Endothelial cell of hepatic sinusoid (primary cell): Measurements from ENCODE around the gene PRDM15.

ENCODE experiments used
- in situ Hi-C: cut with HindIII; loops from 2 replicates; pipeline ENCODE4 v1.10.0; 2017; ENCODE audit warnings: low sequenced_read_pairs

PRDM15 gene

DNA sequence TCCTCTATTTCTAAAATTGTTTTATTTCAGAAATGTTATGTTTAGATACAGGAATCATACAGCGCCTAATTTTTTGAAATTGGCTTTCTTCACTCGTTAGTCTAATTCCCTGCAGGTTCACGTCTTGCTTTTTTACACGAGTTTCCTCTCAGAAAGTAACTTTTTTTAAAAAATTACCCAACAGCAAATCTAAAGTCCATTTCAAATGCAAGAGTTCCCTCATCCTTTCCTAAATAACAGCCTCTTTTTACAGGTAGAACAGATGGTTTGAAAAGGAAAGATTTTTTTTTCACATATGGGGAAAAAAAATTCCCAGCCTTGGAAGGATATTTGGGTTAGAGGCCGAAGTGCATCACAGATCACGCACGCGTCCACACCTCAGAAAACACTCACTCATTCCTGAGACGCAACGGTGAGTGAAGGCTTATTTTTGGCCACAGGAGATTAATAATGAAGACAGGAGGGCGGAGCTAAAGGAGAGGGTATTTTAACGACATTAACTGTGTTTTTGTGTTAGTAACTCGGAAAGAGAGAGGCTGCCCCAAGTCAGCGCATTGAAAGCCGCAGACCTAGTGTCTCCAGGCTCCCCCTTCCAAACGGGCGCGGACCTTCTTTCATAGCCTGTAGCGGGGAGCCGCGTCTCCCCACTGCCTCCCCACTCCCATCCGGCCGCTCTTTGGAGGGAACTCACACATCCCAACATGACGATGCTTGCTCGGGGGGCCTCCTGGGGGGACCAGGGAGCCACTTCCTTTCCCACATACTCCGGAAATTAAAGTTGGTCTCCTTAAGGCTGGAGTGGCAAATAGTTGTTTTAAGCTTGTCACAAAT, 111.3 kb downstream of the PRDM15 start:
- in situ Hi-C loops = loop anchor here (5.0 to 10.0 kb wide), 2 partner anchors 91 to 153 kb away; no protein-coding TSS in a partner anchor

DNA sequence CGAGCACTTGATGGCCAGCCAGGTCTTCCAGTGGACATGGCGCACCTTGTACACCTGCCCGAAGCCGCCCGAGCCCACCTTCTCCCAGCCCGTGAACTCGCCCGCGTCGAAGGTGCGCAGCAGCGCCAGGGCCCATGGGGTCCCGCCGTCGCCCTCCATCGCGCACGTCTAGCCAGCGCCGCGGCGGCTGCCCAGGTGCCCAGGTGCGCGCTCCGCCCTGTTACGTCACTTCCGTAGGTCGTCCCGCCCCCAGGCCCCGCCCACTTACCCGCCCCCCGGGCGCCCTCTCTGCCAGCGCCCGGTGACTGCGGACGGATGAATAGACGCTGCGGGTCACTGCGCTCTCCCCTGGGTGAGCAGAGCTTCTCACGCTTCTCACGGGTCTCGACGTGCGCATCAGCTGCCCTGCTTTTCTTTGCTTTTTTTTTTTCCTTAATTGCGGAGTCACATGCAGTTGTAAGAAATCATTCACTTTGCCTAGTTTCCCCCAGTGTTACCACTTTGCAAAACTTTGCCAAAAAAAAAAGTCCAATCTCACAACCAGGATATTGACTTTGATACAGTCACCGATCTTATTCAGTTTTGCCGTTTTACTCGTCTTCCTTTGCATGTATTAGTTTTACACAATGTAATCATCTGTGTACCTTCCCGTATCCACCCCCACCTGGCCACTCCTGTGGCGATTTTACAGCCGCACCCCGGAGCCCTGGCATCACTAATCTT, 112.1 kb downstream of the PRDM15 start, which contains the start of gene RIPK4:
Gene RIPK4, minus strand, starts transcription at position 170 of the 723 bp plus-strand sequence. Its CDS starts 11 bp downstream, at position 159.
- in situ Hi-C loops = loop anchor here (5.0 to 10.0 kb wide), 2 partner anchors 90 to 152 kb away; no protein-coding TSS in a partner anchor

DNA sequence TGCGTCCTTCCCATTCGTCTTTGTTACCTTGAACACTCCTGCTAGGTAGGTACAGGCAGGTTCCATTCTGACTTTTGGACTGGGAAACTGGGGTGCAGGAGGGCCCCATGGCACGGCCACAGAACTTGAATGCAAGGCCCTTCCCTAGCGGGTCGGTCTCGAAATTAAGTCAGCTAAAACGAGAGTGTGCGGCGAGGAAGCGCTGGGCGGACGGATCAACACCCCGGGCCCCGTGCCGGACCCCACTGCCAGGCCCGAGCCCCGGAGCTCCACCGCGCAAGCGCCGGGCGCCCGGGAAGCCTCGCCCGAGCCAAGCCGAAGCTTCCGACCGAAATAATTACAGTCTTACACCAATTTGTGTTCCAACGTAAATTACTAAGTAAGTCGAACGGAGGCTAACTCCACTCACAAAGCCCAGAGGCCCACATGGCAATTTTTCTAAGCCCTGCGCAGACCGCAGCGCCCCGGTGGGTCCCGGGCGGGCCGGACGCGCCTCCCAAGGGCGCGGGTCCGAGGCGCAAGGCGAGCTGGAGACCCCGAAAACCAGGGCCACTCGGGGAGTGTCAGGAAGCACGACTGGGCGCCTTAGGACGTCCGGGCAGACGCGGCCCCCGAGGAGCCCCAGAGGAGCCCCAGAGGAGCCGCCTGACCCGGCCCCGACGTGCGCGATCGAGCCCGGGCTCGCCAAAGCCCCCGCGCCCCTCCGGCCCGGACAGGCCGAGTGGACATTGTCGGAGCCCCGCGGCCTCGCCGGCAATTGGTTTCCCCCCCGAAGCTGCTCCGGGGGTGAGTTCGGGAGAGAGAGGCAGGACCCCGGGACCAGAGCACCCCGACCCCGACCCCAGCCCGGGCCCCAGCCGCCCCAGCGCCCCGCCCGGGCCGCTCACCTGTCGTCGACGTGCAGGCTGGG, 112.9 kb downstream of the PRDM15 start:
- in situ Hi-C loops = loop anchor here (5.0 to 10.0 kb wide), 2 partner anchors 89 to 151 kb away; no protein-coding TSS in a partner anchor

DNA sequence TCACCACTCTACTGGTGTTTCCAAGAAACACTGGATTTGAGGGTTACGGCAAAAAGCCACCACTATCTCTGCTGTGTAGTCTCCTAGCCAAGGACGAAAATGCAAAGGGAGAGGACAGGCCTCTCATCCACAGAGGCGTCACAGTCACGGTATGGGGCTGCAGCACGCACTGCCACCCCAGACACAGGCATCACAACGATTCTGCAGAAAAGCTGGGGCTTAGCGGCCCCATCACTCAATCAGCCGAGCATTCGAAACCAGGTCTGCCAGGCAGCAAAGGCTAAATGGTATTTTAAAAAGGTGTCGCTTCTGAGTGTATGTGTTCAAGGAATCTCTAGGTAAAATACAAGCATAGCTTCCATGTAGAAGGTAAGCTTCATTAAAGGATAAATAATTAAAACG, 113.7 kb downstream of the PRDM15 start:
- in situ Hi-C loops = loop anchor here (5.0 to 10.0 kb wide), 2 partner anchors 88 to 151 kb away; no protein-coding TSS in a partner anchor

DNA sequence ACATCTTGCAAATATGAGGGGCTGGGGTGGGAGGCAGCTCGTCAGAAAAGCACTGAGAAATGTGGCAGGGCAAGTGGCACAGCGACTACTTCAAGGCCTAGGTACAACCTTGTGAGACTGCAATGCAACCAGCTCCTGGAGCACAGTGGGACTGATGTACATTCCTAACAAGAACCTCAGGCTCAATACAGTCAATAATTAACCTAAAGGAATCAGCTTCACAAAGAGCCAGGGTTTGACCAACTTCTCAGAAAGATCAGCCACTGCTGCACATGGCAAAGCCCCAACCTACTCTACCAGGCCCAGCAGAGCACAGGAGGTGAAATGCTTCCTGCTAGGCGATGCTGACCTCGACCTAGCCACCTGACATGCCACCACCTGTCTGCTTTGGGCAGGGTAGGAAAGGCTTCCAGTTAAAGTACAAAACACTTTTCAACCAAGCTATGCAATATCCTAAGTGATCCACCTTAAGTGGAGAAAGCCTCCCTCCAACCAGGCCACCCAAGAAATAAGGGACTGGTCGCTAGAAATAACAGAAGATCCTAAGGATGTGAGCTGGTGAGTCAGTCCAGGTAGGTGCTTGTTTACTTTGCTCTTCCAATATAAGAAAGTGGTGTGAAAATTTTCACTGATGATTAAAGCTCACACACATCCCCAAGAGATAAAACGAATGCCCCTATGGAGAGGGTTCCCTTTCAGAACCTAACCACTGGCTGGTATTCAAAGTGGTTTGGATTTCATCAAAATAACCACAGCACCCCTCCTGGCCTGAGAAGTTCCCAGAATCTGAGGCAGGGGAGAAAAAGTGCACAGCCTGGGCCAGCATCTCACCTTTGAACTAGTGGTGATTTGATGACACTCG, 114.4 kb downstream of the PRDM15 start:
- in situ Hi-C loops = loop anchor here (5.0 to 10.0 kb wide), 2 partner anchors 87 to 150 kb away; no protein-coding TSS in a partner anchor

GRCh38 chr21:41763996-41764395, 115.1 kb downstream of the PRDM15 start:
- in situ Hi-C loops = loop anchor here (10.0 kb wide), 1 partner anchor 149 kb away; no protein-coding TSS in a partner anchor

DNA sequence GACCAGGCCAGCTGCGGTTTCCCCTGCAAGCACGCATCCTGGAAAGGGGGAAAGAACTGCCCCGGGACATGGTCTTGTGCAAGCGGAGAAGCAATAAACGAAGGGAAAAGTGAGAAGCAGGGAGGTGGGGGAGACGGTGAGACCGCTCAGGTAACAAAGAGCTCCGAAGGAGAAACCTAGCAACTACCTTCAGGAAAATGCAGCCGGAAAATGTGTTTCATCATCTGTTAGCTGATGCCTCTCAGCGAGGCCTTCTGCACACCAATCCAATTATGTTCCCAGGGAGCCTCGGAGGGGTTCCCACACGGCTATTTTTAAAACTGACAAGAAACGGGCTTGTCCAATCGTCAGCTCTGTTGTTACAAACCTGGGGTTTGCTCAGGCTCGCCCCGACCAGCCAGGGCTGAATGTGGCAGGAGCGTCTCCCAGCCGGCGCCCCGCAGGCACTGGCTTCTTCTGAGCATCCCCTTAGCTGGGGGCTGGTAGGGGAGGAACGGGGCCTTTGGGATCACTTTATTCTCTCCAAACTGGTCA, 115.7 kb downstream of the PRDM15 start:
- in situ Hi-C loops = loop anchor here (10.0 kb wide), 1 partner anchor 149 kb away; no protein-coding TSS in a partner anchor

- in situ Hi-C loops = loop anchor here (10.0 kb wide), 1 partner anchor 148 kb away; no protein-coding TSS in a partner anchor
Measured at GRCh38 chr21:41762753-41763152, 116.4 kb downstream of the PRDM15 start.

- in situ Hi-C loops = loop anchor here (10.0 kb wide), 1 partner anchor 147 kb away; no protein-coding TSS in a partner anchor
Measured at GRCh38 chr21:41761934-41762635, 117.1 kb downstream of the PRDM15 start.

DNA sequence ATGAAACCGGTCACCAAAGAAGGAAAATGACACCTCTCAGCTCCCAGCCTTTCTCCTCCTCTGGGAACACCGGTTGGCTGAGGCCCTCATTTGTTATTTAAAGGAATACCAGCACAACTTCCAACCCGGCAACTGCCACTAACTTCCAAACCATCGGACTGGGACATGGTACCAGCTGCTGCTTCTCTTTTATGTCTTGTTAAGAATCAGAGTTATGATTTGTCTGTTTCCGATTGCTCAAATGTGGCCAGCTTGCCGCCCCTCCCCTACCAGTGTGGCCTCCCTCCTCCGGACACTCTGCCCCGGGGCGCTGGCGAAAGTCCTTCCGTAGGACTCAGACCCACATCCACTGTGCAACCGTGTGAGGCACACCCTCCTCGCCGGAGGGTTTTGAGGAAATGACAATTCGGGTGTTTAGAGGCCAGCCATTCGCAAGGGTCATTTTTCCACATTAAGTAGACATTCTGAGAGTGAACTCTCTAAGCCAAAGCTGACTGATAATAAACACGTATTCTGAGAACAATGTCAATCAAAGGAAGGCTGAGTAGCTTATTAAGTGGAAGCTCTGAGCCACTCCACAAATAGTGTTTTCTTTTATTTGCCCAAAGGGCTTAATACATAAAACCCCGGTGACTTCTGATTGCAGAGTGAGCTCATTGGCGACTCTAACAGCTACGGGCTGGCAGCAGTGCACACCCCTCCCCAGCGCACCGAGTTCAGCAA, 117.8 kb downstream of the PRDM15 start:
- in situ Hi-C loops = loop anchor here (10.0 kb wide), 1 partner anchor 147 kb away; no protein-coding TSS in a partner anchor

- in situ Hi-C loops = loop anchor here (10.0 kb wide), 1 partner anchor 146 kb away; no protein-coding TSS in a partner anchor
Measured at GRCh38 chr21:41760411-41760810, 118.7 kb downstream of the PRDM15 start.

- in situ Hi-C loops = loop anchor here (10.0 kb wide), 1 partner anchor 145 kb away; no protein-coding TSS in a partner anchor
Measured at GRCh38 chr21:41759926-41760325, 119.2 kb downstream of the PRDM15 start.

DNA sequence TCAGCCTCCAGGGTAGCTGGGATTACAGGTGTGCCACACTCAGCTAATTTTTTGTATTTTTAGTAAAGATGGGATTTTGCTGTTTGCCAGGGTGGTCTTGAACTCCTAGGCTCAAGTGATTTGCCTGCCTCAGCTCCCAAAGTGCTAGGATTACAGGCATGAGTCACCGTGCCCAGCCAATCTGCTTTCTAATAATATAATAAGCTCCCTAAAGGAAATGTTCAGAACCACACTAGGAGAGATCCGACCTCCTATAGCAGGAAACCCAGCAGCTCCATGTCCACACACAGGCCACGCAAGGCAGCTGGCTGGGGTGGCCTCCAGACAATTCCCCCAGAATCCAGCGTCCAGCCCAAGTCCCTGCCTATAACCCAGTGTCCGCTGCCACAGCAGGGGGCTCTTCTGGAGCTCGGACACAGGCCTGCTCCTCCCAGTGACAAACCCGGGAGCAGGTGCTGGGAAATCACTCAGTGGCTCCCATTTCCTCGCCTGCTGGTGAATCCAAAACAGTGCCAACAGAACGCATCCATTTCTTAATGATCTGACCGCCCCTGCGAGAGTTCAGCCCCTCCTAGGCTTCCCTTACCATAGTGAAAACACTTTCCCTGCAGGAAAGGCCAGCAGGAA, 119.8 kb downstream of the PRDM15 start:
- in situ Hi-C loops = no loop called here

DNA sequence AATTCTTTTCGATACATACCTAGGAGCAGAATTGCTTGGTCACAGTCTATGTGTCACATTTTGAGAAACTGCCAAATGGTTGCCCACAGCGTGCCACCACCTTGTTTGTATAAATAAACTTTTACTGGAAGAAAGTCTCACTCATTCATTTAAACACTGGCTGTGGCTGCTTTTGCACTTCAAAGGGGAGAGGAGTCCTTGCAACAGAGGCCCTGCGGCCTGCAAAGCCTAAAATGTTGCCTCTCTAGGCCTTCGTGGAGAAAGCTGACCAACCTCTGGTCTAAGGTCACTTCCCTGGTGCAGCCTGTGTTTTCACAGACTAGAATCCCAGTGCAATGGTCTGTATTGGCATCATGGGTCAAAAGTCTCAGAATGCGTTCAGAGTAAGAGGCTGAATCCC, 120.6 kb downstream of the PRDM15 start:
- in situ Hi-C loops = no loop called here

DNA sequence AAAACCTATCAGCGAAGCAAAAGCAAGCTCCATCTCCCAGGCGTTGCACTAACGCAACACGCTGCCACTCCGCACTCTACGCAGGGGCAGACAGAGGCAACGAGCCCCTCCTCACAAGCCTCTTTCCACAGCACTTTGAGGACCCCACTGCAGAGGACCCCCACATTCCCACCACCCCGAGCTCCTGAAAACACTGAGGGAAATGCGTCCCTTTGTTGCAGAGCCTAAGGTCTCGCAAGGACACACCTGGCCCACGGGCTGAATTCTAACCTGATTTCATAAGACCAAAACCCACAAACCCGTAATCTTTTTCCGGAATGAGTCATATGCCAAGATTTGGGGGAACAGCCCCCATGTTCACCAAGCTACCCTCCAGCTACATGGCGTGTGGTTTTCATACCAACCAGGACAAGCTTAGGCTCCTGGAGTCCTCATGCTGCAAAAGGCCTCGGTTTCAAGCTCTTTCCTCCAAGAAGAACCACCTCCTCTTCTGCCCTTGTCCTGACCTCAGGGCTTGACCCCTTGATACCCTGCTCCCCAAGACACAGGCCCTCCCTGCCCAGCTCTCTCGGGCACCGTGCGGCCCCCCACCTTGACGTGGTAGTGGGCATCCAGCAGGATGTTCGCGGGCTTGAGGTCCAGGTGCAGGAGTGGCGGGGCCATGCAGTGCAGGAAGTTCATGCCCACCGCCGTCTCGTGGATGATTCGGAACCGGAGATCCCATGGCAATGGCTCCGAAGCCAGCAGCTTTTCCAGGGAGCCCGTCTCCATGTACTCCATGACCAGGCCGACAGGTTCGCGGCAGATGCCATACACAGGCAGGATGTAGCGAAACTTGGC, 123.0 kb downstream of the PRDM15 start:
- in situ Hi-C loops = no loop called here

- in situ Hi-C loops = no loop called here
Measured at GRCh38 chr21:41755258-41755933, 123.7 kb downstream of the PRDM15 start.
